ENCODE data around the gene NGEF.

DNA sequence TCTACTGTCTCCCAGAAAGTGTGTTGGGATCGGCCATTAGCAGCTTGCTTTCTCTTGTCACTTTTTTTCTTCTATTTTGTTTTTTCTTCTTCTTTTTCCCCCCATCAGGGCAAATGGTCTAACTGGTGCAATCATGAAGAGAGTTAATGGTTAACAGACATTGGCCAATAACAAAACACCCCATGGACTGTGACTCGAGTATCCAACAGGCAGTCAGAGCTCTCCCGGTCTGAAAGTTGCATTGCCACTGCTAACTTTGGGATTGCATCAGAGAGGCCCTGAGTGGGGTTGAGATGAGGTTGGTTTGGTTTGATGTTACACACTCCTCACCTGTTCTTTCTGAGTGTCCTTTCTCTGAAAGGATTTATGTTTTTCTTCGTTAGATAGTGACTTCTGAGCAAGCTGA is 155.9 kb downstream of the NGEF start:
- TF ChIP-seq CTCF (conservative IDR thresholded peaks at IDR 0.05) (no peak), ZFX (IDR thresholded peaks at IDR 0.05) (no peak)
